NCI-H748 treated with DMSO at 0.1 percent for 48 hours (cell line): Measurements from ENCODE around the gene YAF2.

Source experiments
- DNase-seq: peaks from one replicate; lab custom pipeline; 2025; lab: John Stamatoyannopoulos, UW

The YAF2 gene

DNA sequence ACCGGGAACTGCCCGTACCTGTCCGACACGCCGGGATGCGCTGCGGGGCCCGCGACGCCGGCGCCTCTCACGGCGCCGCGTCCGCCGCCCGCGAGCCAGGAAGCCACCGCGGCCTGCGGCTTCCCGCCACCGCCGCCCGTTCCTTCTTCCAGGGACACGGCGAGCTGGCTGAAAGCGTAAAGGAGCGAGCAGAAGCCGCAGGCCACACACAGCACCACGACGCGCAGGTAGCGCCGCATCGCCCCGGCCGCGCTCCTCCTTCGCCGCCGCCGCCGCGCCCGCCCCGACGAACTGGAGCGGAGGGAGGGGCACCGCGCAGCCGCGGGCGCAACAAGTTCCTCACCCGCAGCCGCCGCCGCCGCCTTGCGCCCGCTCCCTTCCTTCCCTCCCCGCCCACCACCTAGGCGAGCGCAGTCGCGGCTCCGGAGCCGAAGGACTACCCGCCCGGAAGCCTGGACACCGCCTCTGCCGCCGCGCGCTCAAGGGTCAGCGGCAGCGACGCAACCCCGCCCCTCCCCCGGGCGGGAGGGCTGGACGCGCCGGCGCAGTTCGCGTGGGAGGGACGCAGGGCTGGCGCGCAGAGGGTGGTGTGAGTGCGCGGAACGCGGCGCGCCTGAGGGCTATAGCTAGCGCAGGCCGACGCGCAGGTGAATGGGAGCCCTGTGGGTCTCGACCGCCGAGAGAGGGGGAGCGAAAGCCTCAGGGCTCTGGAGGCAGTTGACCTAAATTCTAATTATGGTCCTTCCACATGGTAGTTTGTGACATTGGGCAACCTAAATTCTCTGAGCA, 93.4 kb downstream of the YAF2 start, which contains the start of gene GXYLT1:
Gene GXYLT1, minus strand, starts transcription at position 467 of the 789 bp plus-strand sequence. Its CDS starts 228 bp downstream, at position 239.
- DNase-seq: peak; percentile 93

- DNase-seq: no peak
Observed at GRCh38 chr12:42144158-42144407, 94.0 kb downstream of the YAF2 start.

DNA sequence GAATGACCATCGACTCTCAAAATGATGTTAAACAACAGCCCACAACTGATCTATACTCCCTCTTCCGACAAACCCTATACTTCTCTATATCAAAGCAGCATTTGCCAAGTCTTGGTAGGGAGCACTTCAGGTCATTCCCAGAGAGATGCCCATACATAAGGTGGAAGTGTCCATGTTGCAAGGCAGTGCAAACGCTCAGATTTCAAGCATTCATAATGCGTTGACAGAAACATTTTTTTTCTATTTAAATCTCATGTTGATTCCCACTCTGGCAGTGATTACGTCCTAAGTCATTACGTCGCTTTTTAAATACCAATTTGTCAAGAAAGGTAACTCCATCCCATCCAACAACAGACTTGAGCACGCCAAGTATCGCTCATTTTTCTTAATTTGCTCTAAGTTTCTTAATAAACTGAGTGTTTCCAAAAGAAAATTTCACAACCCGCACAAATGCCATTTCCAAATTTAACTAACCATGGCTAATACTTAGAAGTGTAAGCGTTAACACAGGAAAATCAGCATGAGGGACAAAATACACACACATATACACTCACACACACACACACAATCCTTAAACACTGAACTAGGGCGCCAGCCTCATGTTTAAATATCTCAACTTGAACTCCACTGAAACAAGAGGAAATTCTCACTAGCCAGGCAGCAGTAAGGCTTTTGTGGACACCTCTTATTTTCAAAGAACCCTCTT, 94.4 kb downstream of the YAF2 start:
- DNase-seq: peak; percentile 55

DNA sequence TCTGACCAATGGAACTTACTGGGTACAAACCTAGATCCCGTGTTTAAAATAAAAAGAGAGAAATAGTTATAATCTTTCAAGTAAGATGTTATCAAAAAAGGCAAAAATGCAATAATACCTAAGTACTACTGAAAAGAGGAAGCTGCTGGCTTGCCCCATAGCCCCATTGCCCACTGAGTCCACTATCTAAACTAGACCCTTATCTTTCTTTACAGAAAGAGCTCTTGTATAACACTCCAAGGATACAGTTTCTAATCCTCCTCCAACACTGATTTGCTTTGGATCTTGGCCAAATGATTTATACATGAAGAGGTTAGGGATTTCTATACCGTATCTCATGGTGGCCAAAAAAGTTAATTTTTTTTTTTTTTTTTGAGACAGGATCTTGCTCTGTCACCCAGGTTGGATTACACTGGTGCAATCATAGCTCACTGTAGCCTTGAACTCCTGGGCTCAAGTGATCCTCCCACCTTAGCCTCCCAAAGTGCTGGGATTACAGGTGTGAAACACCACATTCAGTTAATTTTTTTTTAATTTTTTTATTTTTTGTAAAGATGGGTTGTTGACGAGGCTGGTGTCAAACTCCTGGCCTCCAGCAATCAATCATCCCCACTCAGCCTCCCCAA, 96.0 kb downstream of the YAF2 start:
- DNase-seq: no peak

DNA sequence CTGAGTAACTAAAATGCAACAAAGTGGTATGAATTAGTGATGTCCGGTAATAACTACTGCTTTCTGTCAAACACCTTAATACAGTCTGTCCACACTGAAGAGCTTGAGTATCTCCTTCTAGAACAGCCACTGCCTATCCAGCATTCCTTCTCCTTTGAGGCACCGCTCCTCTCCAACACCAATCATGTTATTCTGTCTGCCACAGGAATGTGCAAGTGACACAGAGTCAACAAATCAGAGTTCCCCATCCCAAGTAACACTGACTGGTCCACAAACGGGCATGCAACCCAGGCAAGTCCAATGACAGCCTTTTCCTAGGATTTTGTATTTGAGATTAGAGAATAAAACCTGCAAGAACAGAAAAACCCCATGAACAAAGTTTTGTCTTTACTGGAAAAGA, 97.1 kb downstream of the YAF2 start:
- no peak for DNase-seq

DNA sequence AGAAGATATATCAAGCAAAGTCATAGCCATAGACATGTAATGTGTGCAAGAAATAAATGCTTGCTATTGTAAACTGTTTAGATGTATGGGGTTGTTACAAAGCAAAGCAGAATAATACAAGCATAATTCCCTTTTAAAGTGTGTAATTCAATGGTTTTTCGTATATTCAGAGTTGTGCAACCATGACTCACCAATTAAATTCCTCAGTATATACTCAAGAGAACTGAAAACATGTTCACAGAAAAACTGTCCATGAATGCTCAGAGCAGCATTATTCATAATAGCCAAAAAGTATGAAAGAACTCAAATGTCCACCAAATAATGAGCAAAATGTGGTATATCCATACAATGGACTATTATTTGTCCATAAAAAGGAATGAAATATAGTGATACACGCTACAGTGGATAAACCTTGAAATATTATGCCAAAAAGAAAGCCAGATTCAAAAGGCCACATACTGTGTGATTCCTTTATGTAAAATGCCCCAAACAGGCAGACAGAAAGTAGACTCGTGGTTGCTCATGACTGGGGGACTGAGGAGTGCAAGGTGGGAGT, 102.7 kb downstream of the YAF2 start:
- no peak for DNase-seq

GRCh38 chr12:42130672-42131402, 107.2 kb downstream of the YAF2 start:
- DNase-seq: no peak

GRCh38 chr12:42129595-42130204, 108.3 kb downstream of the YAF2 start:
- peak; percentile 53 for DNase-seq

DNA sequence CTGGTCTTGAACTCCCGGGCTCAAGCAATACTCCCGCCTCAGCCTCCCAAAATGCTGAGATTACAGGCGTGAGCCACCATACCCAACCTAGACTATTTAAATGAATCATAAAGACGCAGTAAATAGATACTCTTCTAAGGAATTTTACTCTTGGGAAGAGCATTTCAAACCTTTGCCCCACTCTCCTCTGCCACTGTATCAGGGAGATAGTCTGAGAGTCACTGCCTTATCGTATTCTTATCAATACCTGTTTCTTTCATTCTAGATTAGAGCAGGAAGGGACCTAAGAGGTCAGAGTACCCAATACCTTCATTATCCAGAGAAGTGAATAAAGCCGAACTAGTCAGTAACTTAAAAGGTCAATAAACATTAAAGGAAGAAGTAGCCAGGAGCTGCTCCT, 109.2 kb downstream of the YAF2 start:
- DNase-seq: no peak

DNA sequence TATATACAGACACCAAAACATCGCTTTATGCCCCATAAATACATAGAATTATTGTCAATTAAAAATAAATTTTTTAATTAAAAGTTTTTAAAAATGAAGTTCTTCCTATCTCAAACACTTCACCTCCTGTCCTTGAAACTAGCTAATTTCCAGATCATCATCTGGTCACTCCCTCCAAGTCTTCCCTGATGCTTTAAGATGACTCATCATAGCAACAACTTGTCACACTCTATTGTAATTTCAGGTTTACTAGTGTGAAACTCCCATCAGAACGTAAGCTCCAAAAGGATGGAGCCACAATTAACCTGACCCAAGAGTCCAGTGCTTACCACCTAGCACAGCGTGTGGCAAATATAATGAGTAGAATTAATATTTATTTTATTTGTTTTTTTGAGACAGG, 109.7 kb downstream of the YAF2 start:
- no peak for DNase-seq

DNA sequence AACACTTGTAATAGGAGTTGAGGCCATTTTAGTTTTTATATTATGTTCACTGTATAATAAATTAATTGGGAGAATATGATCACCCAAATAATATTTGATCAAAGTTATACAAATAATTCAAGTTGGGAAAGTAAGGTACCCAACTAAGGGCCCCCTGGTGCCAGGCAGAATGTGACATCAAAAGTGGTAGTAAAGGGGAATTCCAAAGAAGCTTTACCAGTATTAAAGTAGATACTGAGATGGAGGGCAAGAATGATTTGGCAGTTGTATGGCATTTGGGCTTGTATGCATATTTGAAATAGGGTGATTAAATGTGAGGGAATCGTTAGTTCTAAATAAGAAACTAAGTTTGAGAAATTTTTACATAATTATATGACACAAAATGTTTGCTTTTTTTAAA, 111.1 kb downstream of the YAF2 start:
- no peak for DNase-seq

DNA sequence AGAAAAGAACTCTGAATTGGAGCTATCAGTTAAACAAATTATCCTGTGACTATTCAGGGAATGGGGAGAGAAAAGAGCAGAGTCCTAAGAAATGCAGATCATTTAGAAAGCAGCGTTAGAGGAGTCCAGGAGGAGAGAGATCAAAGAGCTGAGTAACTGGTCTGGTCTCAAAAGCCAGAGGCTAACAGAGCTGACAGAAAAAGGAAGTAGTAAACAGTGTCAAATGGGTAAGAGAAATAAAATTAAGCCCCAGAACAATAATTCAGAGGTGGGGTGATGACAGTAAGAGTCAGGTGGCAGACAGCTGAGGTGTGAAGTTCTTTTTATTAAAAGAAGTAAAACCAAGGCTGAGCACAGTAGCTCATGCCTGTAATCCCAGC, 112.7 kb downstream of the YAF2 start:
- DNase-seq: no peak

DNA sequence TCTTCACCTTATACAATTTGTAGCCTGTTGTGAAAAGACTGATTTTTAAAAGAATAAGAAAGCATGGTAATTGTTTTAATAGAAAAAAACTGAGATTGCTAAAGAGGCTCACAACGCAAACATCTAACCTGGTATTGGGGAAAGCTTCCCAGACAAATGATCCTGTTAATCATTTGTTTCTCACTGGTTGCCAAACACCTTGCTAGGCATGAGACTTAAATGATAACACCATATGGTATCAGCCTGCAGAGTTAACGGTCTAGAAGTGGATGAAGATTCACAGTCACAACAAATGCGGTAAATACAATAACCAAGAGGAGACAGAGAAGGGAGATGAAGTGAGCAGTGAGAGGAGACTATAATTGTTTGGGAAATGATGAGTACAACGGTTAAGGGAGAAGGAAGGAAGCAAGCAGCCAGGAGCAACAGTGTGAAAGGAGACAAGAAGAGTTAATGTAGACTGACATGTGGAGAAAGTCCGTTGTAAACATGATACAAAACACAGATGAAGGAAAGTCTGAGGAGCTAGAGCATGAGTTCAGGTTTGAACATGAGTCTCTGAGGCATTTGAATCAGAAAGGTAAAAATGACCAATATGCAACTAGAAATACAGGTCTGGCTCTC, 113.2 kb downstream of the YAF2 start:
- DNase-seq: no peak

DNA sequence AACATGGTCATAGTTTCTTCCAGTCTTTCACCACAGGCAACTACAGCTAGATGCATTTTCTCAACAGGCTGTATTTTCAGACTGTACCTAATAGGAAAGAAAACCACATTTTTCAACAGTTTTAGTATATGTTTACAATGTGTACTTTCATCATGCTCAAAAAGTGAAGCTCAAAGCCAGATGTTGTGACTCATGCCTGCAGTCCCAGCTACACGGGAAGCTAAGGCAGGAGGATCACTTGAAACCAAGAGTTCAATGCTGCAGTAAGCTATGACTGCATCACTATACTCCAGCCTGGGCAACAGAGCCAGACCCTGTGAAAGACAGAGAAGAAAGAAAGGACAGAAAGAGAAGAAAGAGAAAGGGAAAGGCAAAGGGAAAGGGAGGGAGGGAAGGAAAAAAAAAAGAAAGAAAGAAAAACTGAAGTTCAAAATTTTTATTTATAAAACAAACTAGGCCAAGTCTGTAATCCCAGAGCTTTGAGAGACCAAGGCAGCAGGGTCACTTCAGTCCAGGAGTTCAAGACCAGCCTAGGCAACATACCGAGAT, 118.9 kb downstream of the YAF2 start:
- no peak for DNase-seq

DNA sequence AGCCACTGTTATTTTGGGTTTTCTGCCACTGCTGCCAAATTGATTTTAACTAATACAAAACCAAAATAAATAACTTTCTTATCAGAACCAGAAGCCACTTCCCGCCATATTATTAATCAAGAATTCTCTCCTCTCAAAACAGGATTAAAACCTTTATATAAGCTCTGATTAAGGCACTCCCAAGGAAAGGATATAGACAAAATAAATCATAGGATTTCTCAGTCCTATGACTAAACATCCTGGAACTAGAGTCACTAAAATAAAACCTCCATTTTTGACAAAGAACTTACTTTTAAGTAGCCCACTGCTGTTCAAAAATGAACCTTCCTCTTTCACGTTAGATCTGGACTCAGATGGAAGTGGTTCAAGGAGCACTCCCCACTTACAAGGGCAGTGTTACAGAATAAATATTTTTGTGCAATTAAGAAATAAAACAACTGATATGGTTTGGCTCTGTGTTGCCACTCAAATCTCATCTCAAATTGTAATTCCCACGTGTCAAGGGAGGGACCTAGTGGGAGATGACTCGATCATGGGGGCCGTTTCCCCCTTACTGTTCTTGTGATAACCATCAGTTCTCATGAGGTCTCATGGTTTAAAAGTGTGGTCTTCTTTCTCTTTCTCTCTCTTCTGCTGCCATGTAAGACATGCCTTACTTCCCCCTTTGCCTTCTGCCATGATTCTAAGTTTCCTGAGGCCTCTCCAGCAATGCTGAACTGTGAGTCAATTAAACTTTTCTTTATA, 119.7 kb downstream of the YAF2 start:
- no peak for DNase-seq

DNA sequence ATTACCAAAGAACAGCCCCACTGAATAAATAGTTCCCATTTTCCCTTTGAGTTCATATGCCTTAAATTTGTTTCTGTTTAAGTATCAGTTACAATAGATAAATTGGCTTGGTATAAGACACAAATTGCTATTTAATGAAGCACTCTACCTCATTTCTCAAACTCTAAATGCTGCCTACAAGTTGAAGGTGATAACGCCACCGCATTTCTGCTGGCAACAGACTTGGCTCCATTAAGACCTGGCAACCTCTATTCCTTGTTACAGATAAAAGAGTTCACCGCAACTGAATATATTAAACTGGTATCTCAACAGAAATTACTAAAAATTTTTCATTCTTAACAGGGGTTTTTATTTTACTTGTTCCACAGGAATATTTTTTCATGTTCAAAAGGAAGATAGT, 129.0 kb downstream of the YAF2 start:
- DNase-seq: no peak
